ENCODE results near the gene ADAMTS7. TPM values are rescaled to one million over a fixed set of nuclear protein-coding genes. Genes with fewer than 3 reads are reported as not detected.
A peak's percentile ranks its signal among the peaks of the same experiment; 100 is the strongest.
"Not testable (repeated sequence)": the region's sequence is repeated elsewhere in the genome, so short reads cannot be mapped to it uniquely, and the experiment has no call there.

The ADAMTS7 gene
- total RNA-seq, 1 donor from 2014 or later: 7.3 TPM

- not testable (repeated sequence) for H3K27ac ChIP-seq (ENCODE audit: low read depth, low read length); H3K4me3 ChIP-seq (ENCODE audit: low read length in 3 of 3); H3K27me3 ChIP-seq (ENCODE audit: control insufficient read depth in 3 of 3, insufficient read depth in 3 of 3, low read length in 3 of 3); H3K9ac ChIP-seq (ENCODE audit: low read depth in 1 of 3, low read length in 3 of 3); H3K9me3 ChIP-seq (ENCODE audit: control insufficient read depth in 3 of 3, low read length in 3 of 3); H3K36me3 ChIP-seq (ENCODE audit: control insufficient read depth in 3 of 3, insufficient read depth in 3 of 3, low read length in 3 of 3)
- H3K4me1 ChIP-seq (ENCODE audit: control insufficient read depth in 3 of 3, insufficient read depth in 3 of 3, low read length in 3 of 3): peaks cover 5 to 22% (median 19%) of the 10 kb centered on the region in 3 donors
Observed at GRCh38 chr15:78747877-78748276, 63.4 kb downstream of the ADAMTS7 start.

GRCh38 chr15:78741674-78742073 is 69.6 kb downstream of the ADAMTS7 start:
- not testable (repeated sequence) for H3K36me3 ChIP-seq (ENCODE audit: control insufficient read depth in 3 of 3, insufficient read depth in 3 of 3, low read length in 3 of 3); H3K27ac ChIP-seq (ENCODE audit: low read depth, low read length); H3K4me1 ChIP-seq (ENCODE audit: control insufficient read depth in 3 of 3, insufficient read depth in 3 of 3, low read length in 3 of 3); H3K9me3 ChIP-seq (ENCODE audit: control insufficient read depth in 3 of 3, low read length in 3 of 3); H3K4me3 ChIP-seq (ENCODE audit: low read length in 3 of 3); H3K27me3 ChIP-seq (ENCODE audit: control insufficient read depth in 3 of 3, insufficient read depth in 3 of 3, low read length in 3 of 3); H3K9ac ChIP-seq (ENCODE audit: low read depth in 1 of 3, low read length in 3 of 3)

GRCh38 chr15:78740904-78741274 is 70.4 kb downstream of the ADAMTS7 start:
- no peak overlapping the region for H3K4me3 ChIP-seq (ENCODE audit: low read length in 3 of 3)
- no peak overlapping the region for H3K27ac ChIP-seq (ENCODE audit: low read depth, low read length)
- no peaks in the 10 kb centered on the region for H3K27me3 ChIP-seq (ENCODE audit: control insufficient read depth in 3 of 3, insufficient read depth in 3 of 3, low read length in 3 of 3)
- no peaks in the 10 kb centered on the region for H3K36me3 ChIP-seq (ENCODE audit: control insufficient read depth in 3 of 3, insufficient read depth in 3 of 3, low read length in 3 of 3)
- no peak overlapping the region for H3K9ac ChIP-seq (ENCODE audit: low read depth in 1 of 3, low read length in 3 of 3)
- H3K4me1 ChIP-seq (ENCODE audit: control insufficient read depth in 3 of 3, insufficient read depth in 3 of 3, low read length in 3 of 3): peaks cover 0 to 8% (median 6%) of the 10 kb centered on the region in 3 donors
- H3K9me3 ChIP-seq (ENCODE audit: control insufficient read depth in 3 of 3, low read length in 3 of 3): no peaks in the 10 kb centered on the region

DNA sequence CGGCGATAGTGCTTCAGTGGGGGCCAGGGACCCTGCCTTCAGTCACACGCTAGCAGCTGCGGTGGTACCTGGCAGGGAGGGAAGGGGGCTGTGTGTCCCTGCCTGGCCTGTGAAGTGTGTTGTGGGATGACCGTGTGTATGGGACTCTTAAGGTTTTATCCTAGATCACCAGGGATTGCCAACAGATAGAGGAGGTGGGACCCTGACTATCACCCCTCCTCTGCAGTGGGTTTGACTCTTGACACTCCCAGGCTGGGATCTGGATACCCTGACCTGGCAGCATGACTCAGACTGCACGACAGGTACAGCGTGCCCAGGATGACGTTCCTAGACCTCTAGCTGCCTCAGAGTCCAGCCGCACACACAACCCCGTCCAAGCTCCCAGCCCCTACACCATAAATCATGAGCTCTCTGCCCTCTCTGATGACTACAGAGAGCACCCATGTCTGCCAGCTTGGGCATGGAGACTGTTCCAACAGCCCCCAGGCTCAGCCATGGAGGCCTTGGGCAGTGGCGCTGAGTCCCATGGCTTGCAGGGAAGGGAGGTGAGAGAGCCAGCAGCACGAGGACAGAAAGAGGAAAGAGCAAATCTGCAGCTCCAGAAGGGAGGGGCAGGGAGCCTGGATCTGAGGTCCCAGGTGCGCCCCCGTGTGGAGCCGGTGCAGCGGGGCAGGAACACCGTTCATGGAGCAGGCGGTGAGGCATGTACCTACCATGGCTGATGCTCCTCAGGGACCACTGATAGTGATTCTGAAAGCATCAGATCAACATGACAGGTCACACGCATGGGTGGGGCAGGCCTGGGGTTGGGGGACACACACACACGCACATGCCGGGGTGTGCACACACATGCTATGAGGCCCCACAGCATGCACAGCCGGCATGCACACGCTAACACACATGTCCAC is 71.0 kb downstream of the ADAMTS7 start:
- no peaks in the 10 kb centered on the region for H3K36me3 ChIP-seq (ENCODE audit: control insufficient read depth in 3 of 3, insufficient read depth in 3 of 3, low read length in 3 of 3)
- H3K9ac ChIP-seq (ENCODE audit: low read depth in 1 of 3, low read length in 3 of 3): peak overlapping the region in 1 of 3 donors; percentile 72
- H3K27me3 ChIP-seq (ENCODE audit: control insufficient read depth in 3 of 3, insufficient read depth in 3 of 3, low read length in 3 of 3): no peaks in the 10 kb centered on the region
- H3K9me3 ChIP-seq (ENCODE audit: control insufficient read depth in 3 of 3, low read length in 3 of 3): no peaks in the 10 kb centered on the region
- peak overlapping the region in 1 of 3 donors; percentile 13 for H3K4me3 ChIP-seq (ENCODE audit: low read length in 3 of 3)
- H3K27ac ChIP-seq (ENCODE audit: low read depth, low read length): no peak overlapping the region
- peaks cover 0 to 8% (median 6%) of the 10 kb centered on the region in 3 donors for H3K4me1 ChIP-seq (ENCODE audit: control insufficient read depth in 3 of 3, insufficient read depth in 3 of 3, low read length in 3 of 3)

- Histone ChIP-seq H3K36me3 (ENCODE audit: control insufficient read depth in 3 of 3, insufficient read depth in 3 of 3, low read length in 3 of 3) (no peaks in the 10 kb centered on the region), H3K27ac (ENCODE audit: low read depth, low read length) (no peak overlapping the region), H3K27me3 (ENCODE audit: control insufficient read depth in 3 of 3, insufficient read depth in 3 of 3, low read length in 3 of 3) (no peaks in the 10 kb centered on the region), H3K4me1 (ENCODE audit: control insufficient read depth in 3 of 3, insufficient read depth in 3 of 3, low read length in 3 of 3) (peaks cover 0 to 8% (median 6%) of the 10 kb centered on the region in 3 donors), H3K4me3 (ENCODE audit: low read length in 3 of 3) (no peak overlapping the region), H3K9ac (ENCODE audit: low read depth in 1 of 3, low read length in 3 of 3) (no peak overlapping the region), H3K9me3 (ENCODE audit: control insufficient read depth in 3 of 3, low read length in 3 of 3) (no peaks in the 10 kb centered on the region)
Observed at GRCh38 chr15:78739206-78739605, 72.1 kb downstream of the ADAMTS7 start.

- H3K4me3 ChIP-seq (ENCODE audit: low read length in 3 of 3); H3K9me3 ChIP-seq (ENCODE audit: control insufficient read depth in 3 of 3, low read length in 3 of 3); H3K4me1 ChIP-seq (ENCODE audit: control insufficient read depth in 3 of 3, insufficient read depth in 3 of 3, low read length in 3 of 3); H3K36me3 ChIP-seq (ENCODE audit: control insufficient read depth in 3 of 3, insufficient read depth in 3 of 3, low read length in 3 of 3); H3K27ac ChIP-seq (ENCODE audit: low read depth, low read length); H3K27me3 ChIP-seq (ENCODE audit: control insufficient read depth in 3 of 3, insufficient read depth in 3 of 3, low read length in 3 of 3): not testable (repeated sequence)
- peak overlapping the region in 1 of 3 donors; percentile 25 for H3K9ac ChIP-seq (ENCODE audit: low read depth in 1 of 3, low read length in 3 of 3)
Observed at GRCh38 chr15:78737931-78738558, 73.2 kb downstream of the ADAMTS7 start.

DNA sequence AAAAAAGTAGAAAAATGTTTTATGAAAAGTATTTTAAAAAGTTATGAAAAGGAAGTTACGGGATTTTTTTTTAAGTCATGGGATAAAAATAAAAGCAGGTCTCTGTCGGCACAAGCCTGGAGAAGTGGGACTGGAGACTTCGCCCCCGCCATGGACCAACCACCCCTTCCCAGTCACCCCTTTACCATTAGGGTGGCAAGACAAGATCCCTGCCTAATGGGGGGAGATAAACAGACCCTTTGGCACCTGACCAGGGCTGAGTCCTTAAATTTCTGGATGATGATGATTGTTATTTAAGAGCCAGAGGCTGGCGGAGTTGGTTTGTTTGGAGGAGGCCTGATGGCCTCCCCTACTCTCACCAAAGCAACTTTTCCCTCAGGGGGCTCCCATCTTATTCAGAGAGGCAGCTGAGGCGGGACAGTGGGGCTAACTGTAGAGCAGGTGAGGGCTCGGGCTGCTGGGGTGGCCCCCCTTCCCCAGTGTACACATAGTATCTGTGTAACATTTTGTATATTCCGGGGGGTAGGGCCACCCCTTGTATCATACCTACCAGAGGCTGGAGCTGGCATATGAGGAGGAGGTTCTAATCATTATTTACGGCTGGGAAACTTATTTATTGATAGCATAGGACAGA is 74.0 kb downstream of the ADAMTS7 start:
- peaks cover 0 to 8% (median 6%) of the 10 kb centered on the region in 3 donors for H3K4me1 ChIP-seq (ENCODE audit: control insufficient read depth in 3 of 3, insufficient read depth in 3 of 3, low read length in 3 of 3)
- no peaks in the 10 kb centered on the region for H3K36me3 ChIP-seq (ENCODE audit: control insufficient read depth in 3 of 3, insufficient read depth in 3 of 3, low read length in 3 of 3)
- no peaks in the 10 kb centered on the region for H3K27me3 ChIP-seq (ENCODE audit: control insufficient read depth in 3 of 3, insufficient read depth in 3 of 3, low read length in 3 of 3)
- no peak overlapping the region for H3K4me3 ChIP-seq (ENCODE audit: low read length in 3 of 3)
- no peaks in the 10 kb centered on the region for H3K9me3 ChIP-seq (ENCODE audit: control insufficient read depth in 3 of 3, low read length in 3 of 3)
- H3K9ac ChIP-seq (ENCODE audit: low read depth in 1 of 3, low read length in 3 of 3): no peak overlapping the region
- no peak overlapping the region for H3K27ac ChIP-seq (ENCODE audit: low read depth, low read length)

DNA sequence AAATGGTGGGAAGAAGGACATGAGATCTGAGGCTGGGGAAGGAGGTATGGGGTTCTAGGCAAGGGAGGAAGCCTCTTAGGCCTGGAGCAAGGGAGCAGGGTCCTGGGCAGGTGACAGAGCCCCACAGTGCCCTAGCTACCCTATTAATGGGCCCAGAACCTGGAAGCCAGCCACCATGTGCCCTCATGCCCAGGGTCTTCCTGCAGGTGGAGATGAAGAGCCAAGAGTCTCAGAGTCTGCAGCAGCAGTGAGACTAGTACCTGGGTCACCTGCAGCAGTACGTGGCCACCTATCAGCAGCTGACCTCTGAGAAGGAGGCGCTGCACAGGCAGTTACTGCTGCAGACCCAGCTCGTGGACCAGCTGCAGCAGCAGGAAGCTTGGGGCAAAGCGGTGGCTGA is 75.0 kb downstream of the ADAMTS7 start:
- H3K36me3 ChIP-seq (ENCODE audit: control insufficient read depth in 3 of 3, insufficient read depth in 3 of 3, low read length in 3 of 3); H3K4me1 ChIP-seq (ENCODE audit: control insufficient read depth in 3 of 3, insufficient read depth in 3 of 3, low read length in 3 of 3); H3K27ac ChIP-seq (ENCODE audit: low read depth, low read length); H3K27me3 ChIP-seq (ENCODE audit: control insufficient read depth in 3 of 3, insufficient read depth in 3 of 3, low read length in 3 of 3); H3K4me3 ChIP-seq (ENCODE audit: low read length in 3 of 3); H3K9ac ChIP-seq (ENCODE audit: low read depth in 1 of 3, low read length in 3 of 3); H3K9me3 ChIP-seq (ENCODE audit: control insufficient read depth in 3 of 3, low read length in 3 of 3): not testable (repeated sequence)

GRCh38 chr15:78734451-78735064 is 76.7 kb downstream of the ADAMTS7 start:
- Histone ChIP-seq H3K36me3 (ENCODE audit: control insufficient read depth in 3 of 3, insufficient read depth in 3 of 3, low read length in 3 of 3) (no peaks in the 10 kb centered on the region), H3K4me3 (ENCODE audit: low read length in 3 of 3) (no peak overlapping the region), H3K27me3 (ENCODE audit: control insufficient read depth in 3 of 3, insufficient read depth in 3 of 3, low read length in 3 of 3) (no peaks in the 10 kb centered on the region), H3K9me3 (ENCODE audit: control insufficient read depth in 3 of 3, low read length in 3 of 3) (no peaks in the 10 kb centered on the region), H3K27ac (ENCODE audit: low read depth, low read length) (no peak overlapping the region), H3K9ac (ENCODE audit: low read depth in 1 of 3, low read length in 3 of 3) (no peak overlapping the region), H3K4me1 (ENCODE audit: control insufficient read depth in 3 of 3, insufficient read depth in 3 of 3, low read length in 3 of 3) (peaks cover 0 to 3% (median 0%) of the 10 kb centered on the region in 3 donors)
